SKM-1 treated with dmso at 0.1 percent for 144 hours (cell line): ENCODE data around the gene MARS1.
"Not testable (repeated sequence)": the region's sequence is repeated elsewhere in the genome, so short reads cannot be mapped to it uniquely, and the experiment has no call there.

Experiments
- DNase-seq: peaks from one replicate; lab custom pipeline; 2025; ENCODE audit not compliant: unreplicated experiment; lab: John Stamatoyannopoulos, UW

Gene MARS1

GRCh38 chr12:57547288-57548012, 59.6 kb downstream of the MARS1 start:
- no peak for DNase-seq

- no peak for DNase-seq
Measured at GRCh38 chr12:57548013-57548315, 60.1 kb downstream of the MARS1 start.

DNA sequence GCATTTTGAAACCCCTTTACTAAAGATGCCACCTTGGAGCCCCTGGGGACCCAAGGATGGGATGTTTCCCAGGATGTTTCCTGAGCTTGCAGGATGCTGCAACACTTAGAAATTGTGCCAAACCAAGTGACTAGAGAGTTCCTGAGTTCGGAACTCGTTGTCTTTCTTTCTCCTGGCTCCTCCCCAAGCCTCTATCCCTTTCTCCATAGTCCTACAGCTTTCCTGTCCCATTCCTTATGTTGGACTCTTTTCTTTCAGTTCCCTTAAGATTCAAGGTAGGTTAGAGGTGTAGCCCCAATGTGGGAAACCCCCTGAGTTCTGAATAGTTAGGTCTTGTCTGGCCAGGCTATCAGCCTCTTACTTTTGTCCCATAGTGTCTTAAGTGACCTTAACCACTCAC, 60.6 kb downstream of the MARS1 start:
- DNase-seq: no peak

DNA sequence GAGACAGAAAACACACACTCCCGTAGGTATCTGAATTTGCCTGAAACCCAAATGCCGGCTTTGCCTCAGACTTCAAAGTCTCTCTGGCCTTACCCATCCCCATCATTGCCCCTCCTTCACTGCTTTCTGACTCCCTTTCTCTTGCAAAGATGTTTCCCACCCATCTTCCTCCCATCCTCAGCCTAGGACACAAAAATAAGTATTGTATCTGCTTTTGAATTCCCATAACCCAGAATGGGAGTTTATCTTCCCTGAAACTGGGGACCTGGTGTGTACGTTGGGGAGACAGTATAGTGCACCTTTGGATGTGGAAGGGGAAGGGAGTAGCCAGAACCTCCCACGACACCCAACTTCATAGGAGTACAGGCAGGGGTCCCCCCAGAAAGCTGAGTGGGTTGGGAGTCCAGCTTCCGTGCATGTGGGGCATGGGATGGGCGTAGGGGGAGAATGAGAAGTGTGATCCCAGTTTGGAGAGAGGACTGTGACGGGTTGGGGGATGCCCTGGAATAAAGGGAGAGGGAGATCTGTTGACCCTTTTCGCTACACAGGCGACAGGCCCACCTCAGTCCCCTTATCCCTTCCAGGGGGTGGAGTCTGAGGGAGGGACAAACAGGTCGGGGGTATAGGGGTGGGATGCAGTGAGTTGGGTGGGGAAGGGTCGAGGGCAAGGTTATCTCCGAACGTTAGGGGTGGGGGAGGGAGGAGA, 61.5 kb downstream of the MARS1 start:
- no peak for DNase-seq

DNA sequence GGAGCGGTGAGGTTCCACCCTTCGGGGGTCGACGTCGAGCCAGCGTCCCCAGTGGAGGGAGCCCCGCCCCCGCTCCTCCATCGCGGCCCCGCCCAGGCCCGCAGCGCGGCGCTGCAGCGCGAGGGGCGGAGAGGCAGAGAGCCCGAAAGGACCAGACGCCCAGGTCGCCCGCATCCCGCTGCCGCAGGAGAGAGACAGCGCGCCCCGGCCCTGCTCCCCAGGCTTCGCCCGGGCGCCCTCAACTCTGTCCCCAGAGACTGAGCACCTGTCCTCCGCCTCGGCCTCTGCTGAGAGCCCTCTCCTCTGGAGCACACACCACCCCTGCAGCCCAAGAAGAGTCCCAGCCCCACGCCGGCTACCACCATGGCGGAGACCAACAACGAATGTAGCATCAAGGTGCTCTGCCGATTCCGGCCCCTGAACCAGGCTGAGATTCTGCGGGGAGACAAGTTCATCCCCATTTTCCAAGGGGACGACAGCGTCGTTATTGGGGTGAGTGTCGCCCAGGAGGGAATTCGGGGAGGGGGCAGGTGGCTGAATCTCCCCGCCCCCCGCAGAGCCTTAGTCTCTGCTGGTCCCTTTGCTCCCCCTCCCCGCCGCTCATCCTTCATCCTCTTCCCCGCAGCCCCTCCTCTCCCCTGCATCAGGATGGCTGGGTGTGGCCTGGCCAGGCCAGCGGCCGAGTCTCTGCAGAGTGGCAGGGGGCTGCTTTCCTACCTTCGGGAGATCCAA, 62.2 kb downstream of the MARS1 start, which contains the start of gene KIF5A:
KIF5A (plus strand) TSS at position 136 of the 732 bp plus-strand sequence; CDS start at position 364, 228 bp downstream.
- no peak for DNase-seq

DNA sequence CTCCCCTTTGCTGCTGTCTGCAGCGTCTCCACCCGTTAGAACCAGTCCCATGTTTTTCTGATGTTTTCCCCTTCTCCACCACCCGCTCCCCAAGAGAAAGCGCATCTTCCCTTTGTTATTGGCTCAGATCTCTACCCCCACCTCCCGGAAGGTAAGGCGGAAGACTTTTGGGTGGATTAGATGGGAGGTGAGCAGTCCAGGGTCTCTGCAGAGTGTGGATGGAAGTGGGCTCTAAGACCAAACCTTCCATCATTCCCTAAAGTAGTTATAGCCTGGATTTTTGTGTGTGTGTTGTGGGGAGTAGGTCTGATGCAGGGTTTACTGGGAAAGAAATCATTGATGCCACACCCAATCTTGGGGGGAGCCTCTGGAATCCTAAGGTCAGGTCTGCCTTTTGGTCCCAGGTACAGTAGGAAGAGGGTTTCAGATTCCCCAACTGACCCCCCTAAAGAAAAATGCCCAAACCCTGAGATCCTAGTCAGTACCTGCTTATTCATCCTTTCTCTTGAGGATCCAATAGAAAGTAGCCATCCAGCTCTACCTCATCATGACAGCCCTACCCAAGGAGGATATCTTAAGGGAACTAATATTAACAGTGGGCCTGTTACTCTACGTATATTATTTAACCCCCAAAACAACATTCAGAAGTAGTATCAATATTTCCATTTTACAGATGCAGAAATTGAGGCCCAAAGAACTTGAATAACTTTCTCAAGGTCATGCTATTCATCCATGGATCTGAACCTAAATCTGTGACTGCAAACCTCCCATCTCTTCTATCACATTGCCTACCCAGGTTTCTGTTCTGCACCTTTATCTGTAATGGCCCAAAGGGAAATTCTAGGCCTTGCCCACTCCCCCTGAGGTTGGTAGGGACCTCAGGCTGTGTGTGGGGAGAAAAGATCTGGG, 63.0 kb downstream of the MARS1 start:
- no peak for DNase-seq

- no peak for DNase-seq
Measured at GRCh38 chr12:57551637-57552305, 63.9 kb downstream of the MARS1 start.

DNA sequence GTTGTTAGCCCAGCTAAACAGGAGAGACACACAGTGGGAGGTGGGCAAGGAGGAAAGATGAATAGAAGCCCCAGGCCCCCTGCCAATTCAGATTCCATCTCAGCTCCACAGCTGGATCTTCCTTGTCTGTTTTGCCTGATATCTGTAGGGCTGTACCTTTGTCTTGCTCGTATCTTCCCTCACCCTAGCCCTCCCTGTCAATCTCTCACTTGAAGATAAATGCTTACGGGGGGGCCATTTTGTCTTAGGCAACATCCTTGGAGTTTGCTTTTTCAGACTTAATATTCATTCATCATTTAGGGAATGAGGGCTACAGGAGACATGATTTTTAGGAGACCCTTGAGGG, 64.4 kb downstream of the MARS1 start:
- DNase-seq: no peak

- DNase-seq: no peak
Measured at GRCh38 chr12:57552835-57553313, 65.0 kb downstream of the MARS1 start.

DNA sequence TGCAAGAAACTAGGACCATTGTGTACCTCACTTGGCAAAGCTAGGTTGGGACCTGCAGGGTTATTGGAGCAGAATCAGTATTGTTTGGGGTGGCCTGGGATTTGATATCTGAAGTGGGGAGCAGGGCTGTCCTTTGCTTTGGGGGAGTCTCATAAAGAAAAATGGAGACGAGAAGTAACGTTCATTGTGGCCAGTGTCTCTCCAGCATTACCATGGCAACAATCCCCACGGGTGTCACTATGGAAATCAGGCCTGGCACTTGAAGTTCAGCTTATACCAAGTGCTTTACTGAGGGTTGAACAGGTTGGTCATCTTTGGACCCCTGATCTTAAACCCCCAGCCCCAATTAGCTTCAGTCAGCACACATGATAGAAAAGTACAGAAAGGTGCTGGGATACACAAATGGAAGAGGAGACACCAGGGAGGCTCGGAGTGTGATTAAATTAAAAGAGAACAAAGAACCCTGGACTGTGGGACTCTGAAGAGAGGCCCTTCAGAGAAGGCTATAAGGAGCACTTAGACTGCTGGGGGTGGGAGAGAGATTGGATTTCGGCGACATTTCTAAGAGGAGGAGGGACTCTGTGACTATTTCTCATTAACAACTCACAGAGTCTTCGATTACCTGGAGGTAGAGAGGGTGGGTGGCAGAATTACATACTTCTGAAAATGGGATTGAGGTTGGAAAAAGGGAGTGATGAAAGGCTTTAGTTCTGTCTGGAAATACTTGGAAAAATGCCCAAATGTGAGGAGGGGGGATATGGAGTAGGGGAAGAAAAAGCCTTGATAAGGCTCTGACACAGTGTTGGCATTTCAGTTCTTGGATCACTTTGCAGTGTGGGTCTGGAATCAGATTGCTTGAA, 65.7 kb downstream of the MARS1 start:
- DNase-seq: no peak

GRCh38 chr12:57554453-57554852, 66.6 kb downstream of the MARS1 start:
- no peak for DNase-seq

DNA sequence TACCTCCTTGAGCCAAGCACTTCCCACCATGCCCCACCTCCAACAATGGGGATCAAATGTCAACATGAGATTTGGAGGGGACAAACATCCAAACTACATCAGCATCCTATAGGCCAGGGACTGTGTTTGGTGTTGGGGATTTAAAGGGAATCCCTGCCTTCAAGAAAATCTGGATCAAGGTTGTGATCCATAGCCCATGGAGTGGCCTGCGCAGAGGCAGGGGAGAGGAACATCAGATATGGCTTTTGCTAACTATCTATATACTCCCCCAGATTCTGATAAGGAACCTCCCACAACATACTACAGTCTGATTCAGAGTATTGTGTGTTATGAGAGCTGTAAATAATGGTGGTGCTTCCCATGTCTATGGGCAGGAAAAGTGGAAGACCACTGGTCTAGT, 67.0 kb downstream of the MARS1 start:
- no peak for DNase-seq

- no peak for DNase-seq
Measured at GRCh38 chr12:57558864-57559263, 71.0 kb downstream of the MARS1 start.

DNA sequence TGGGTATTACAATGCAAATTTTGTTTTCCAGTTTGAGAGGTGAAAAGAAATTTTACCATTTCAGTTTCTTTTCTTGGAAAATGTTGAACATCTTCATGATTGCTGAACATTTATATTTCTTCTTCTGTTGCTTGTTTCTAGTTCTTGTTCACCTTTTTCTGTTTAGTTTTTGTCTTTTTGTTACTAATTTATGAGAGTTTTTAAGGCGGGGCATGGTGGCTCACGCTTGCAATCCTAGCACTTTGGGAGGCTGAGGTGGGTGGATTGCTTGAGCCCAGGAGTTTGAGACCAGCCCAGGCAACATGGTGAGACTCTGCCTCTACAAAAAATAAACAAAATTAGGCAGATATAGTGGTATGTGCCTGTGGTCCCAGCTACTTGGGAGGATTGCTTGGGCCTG, 72.6 kb downstream of the MARS1 start:
- no peak for DNase-seq

DNA sequence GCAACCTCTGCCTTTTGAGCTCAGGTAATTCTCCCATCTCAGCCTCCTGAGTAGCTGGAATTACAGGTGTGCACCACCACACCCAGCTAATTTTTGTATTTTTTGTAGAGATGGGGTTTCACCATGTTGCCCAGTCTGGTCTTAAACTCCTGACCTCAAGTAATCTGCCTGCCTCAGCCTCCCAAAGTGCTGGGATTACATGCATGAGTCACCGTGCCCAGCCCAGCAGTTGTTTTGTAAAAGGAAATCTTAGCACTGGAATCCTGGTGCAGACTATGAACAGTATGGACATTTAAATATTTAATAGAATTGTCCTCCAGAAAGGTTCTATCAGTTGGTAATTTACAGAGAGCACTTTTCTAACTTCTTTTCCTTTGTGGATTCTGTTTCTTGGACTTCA, 73.2 kb downstream of the MARS1 start:
- not testable (repeated sequence) for DNase-seq

DNA sequence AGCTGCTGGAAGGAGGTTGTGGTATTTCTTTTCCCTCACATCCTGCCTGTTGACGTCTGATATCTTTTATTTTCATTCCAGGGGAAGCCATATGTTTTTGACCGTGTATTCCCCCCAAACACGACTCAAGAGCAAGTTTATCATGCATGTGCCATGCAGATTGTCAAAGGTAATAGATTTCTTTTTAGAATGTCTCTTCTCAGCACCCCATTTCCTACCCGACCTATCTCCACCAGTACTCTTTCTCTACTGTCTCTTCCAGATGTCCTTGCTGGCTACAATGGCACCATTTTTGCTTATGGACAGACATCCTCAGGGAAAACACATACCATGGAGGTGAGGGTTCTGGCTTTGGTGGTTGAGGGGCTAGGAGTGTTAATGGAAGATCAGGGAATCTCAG, 75.5 kb downstream of the MARS1 start:
- DNase-seq: no peak

DNA sequence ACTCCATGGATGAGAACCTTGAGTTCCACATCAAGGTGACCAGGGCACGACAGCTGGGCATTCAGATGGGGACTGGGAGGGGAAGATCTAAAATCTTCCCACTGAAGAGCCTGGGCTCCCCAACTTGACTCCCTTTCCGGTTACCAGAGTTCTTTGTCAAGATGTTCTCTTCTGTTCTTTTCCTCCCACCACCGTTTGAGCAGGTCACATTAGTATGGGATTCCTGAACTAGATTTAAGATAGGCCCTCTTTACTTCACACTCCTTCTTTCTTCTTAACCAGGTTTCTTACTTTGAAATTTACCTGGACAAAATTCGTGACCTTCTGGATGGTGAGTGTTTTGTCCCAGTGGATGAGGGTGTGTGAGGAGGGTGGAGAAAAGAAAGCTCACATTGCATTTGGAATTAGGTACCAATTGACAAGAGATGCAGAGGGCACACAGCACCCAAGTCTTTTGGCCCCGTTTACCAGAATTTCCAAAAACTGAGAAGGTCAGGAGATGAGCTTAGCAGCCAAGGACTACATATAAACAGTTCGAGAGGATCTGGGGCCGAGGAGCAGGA, 76.4 kb downstream of the MARS1 start:
- DNase-seq: no peak
